CD4-positive, alpha-beta memory T cell (primary cell): ENCODE measurements around the gene ZNF737. TPM values are rescaled to one million over a fixed set of nuclear protein-coding genes. Genes with fewer than 3 reads are reported as not detected.
"Not testable (repeated sequence)": the region's sequence is repeated elsewhere in the genome, so short reads cannot be mapped to it uniquely, and the experiment has no call there.

Experiments
- CTCF ChIA-PET: fragments of 350-600 bp; sonication (Branson Sonifier 250); formaldehyde crosslinking; loops from one replicate; lab custom pipeline; 2021; ENCODE audit warnings: inconsistent platforms; ENCODE audit not compliant: partially characterized antibody; lab: Charles Lee
- POLR2A ChIA-PET: fragments of 350-600 bp; sonication (Branson Sonifier 250); formaldehyde crosslinking; loops from one replicate; lab custom pipeline; 2021; ENCODE audit not compliant: partially characterized antibody; lab: Charles Lee
- DNase-seq, 5 donors: peaks; one replicate each; pipeline versions ENCODE4 v3.0.0 to v3.0.0-alpha.2; 2020 to 2022; ENCODE audit warnings: mixed read lengths in 1 of 5
- H3K27ac ChIP-seq: one replicate; pipeline ENCODE4 v1.7.0; 2013; ENCODE audit warnings: low read depth, low read length
- H3K27me3 ChIP-seq: 2 replicates; pipeline ENCODE4 v1.7.0; 2013; ENCODE audit warnings: mild to moderate bottlenecking, low read length, moderate library complexity; ENCODE audit not compliant: insufficient read depth
- H3K36me3 ChIP-seq: 2 replicates; pipeline ENCODE4 v1.7.0; 2013; ENCODE audit warnings: mild to moderate bottlenecking, low read length, moderate library complexity; ENCODE audit not compliant: insufficient read depth
- H3K4me1 ChIP-seq: 2 replicates; pipeline ENCODE4 v1.7.0; 2013; ENCODE audit warnings: mild to moderate bottlenecking, low read length, moderate library complexity; ENCODE audit not compliant: insufficient read depth
- H3K4me3 ChIP-seq, 2 donors: one replicate each; pipeline ENCODE4 v1.7.0; 2013; ENCODE audit warnings: low read length in 2 of 2, mild to moderate bottlenecking in 1 of 2
- H3K9me3 ChIP-seq, 2 donors: one replicate each; pipeline ENCODE4 v1.7.0; 2013; ENCODE audit warnings: low read length in 2 of 2, control low read depth in 1 of 2; ENCODE audit not compliant: control insufficient read depth in 1 of 2
- H3K27ac Mint-ChIP-seq, 7 donors: one replicate each; pipeline ENCODE4 v1.8.0; 2020 to 2021; ENCODE audit warnings: mixed read lengths in 7 of 7, mild to moderate bottlenecking in 6 of 7, inconsistent platforms in 3 of 7, moderate library complexity in 3 of 7
- H3K27me3 Mint-ChIP-seq, 2 donors: one replicate each; pipeline ENCODE4 v1.8.0; 2020 to 2021; ENCODE audit warnings: mixed read lengths in 2 of 2
- H3K36me3 Mint-ChIP-seq, 2 donors: one replicate each; pipeline ENCODE4 v1.8.0; 2020 to 2021; ENCODE audit warnings: mixed read lengths in 2 of 2, inconsistent platforms in 1 of 2, mild to moderate bottlenecking in 1 of 2
- H3K4me1 Mint-ChIP-seq, 4 donors: one replicate each; pipeline ENCODE4 v1.8.0; 2020 to 2021; ENCODE audit warnings: mixed read lengths in 4 of 4, mild to moderate bottlenecking in 1 of 4
- H3K4me3 Mint-ChIP-seq, 8 donors: one replicate each; pipeline ENCODE4 v1.8.0; 2020 to 2021; ENCODE audit warnings: mixed read lengths in 8 of 8, mild to moderate bottlenecking in 7 of 8, moderate library complexity in 6 of 8, inconsistent platforms in 3 of 8
- H3K9me3 Mint-ChIP-seq, 8 donors: one replicate each; pipeline ENCODE4 v1.8.0; 2020 to 2021; ENCODE audit warnings: mixed read lengths in 8 of 8, mild to moderate bottlenecking in 5 of 8, inconsistent platforms in 3 of 8, moderate library complexity in 1 of 8
- intact Hi-C: fragments of 100-400 bp; cut with micrococcal nuclease; formaldehyde crosslinking; loops from one replicate; pipeline ENCODE4 v1.15.1; 2023
- polyA plus RNA-seq, 2 donors: library from polyadenylated mRNA; unstranded; fragments of 300-500 nt; fragmentation: Illumina TruSeq; gene quantifications; one replicate each; pipeline ENCODE4 v1.2.3, GENCODE V29; 2021
- total RNA-seq, 2 experiments: library from RNA; stranded (reverse); gene quantifications; one replicate each; pipeline ENCODE4 v1.2.3, GENCODE V29; 2021

The ZNF737 gene
- 10 to 100 TPM; 41.3 to 44.7 TPM for total RNA-seq
- 10 to 100 TPM in 1 of 2 donors, 1 to 10 TPM in 1; 3.1 to 19.1 TPM for polyA plus RNA-seq

DNA sequence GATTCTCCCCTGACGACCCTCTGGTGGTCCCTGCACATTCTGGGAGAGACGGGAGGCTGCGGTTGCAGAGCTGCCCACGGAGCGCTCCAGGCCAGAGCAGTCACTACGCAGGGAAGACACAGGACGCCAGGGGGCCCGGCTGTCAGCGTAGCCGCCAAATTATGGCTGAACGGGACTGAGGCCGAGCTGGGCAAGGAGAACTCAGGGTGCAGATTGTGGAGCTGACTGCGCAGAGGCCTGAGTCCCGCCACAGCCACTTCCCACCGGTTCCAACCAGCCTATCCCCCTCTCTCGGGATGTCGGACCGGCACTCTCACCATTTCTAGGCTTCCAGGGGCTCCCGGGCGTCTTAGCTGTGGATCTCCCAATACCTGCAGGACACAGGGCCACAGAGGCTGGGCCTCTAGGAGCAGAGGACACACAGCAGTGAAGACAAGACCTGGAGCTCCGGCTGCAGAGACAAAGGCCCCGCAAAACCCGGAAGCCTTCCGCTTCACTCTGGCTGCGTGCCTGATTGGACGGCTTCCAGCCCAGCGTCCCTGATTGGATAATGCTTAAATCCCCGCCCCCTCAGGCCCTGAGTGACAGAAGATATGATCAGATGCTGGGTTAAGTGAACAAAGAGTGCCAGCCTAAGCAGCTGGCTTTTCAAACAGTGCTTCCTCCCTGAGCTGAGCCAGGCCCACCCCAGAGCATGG is at the start of gene ZNF737:
TSS of gene ZNF737 (minus strand) at position 461 of the 698 bp plus-strand sequence. CDS start at position 320, 141 bp downstream.
- Histone ChIP-seq H3K4me3 (peak within 1 kb of the TSS; percentile 57 to 95), H3K36me3 (peaks cover 5% of the 10 kb centered on the region), H3K27ac (peak within 1 kb of the TSS; percentile 73), H3K27me3 (no peaks in the 10 kb centered on the region), H3K9me3 (peaks cover 0 to 17% of the 10 kb centered on the region in 2 donors), H3K4me1 (no peaks in the 10 kb centered on the region)
- no peaks in the 10 kb centered on the region for H3K27me3 Mint-ChIP-seq
- peaks cover 12 to 43% (median 29%) of the 10 kb centered on the region in 4 donors for H3K4me1 Mint-ChIP-seq
- POLR2A ChIA-PET = interaction anchor here (0.6 to 3.3 kb wide), 32 partner anchors 8 to 1270 kb away, joined by 3 to 47 read pairs (median 4); partner anchors contain the start of genes ZNF100, ZNF101, ZNF14 and ZNF43
- H3K9me3 Mint-ChIP-seq = peaks cover 7 to 74% (median 44%) of the 10 kb centered on the region in 8 donors
- CTCF ChIA-PET = interaction anchor here (0.8 to 1.7 kb wide), 10 partner anchors 9 to 568 kb away, joined by 3 to 9 read pairs (median 4); partner anchors contain the start of gene ZNF626
- H3K27ac Mint-ChIP-seq = peak within 1 kb of the TSS; percentile 97 to 99 (median 98)
- intact Hi-C loops = loop anchor here (1.0 to 2.0 kb wide), 4 partner anchors 96 to 358 kb away; partner anchors contain the start of genes ZNF626, ZNF66 and ZNF85
- DNase-seq = peak; percentile 91 to 95 (median 93)
- peak within 1 kb of the TSS; percentile 99 to 100 (median 99) for H3K4me3 Mint-ChIP-seq
- H3K36me3 Mint-ChIP-seq = peaks cover 39 to 45% of the 10 kb centered on the region in 2 donors

DNA sequence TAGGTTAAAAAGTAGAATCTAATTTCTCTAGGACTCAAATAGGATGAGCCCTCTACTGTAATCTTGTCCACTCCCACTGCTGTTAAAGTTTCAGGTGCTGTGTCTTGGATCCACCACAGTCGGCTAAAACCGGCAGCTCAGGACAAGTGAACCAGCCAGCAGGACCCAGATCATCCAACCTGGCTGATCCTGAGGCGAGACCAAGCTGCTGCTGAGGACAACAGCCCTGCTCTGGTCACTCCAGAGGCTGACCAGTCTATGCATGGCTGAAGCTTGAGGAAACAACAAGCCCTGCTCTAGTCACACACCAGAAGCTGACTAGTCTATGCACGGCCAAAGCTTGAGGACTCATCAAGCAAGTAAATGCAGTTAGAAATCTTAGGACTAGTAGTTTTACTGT is 49.4 kb upstream of the ZNF737 start:
- H3K4me3 ChIP-seq, H3K4me3 Mint-ChIP-seq, H3K27ac Mint-ChIP-seq, DNase-seq, H3K27ac ChIP-seq, H3K27me3 ChIP-seq, H3K4me1 ChIP-seq, CTCF ChIA-PET, H3K36me3 ChIP-seq, H3K27me3 Mint-ChIP-seq, intact Hi-C loops, POLR2A ChIA-PET: not testable (repeated sequence)
- peaks cover 0 to 28% of the 10 kb centered on the region in 2 donors for H3K9me3 ChIP-seq
- Mint-ChIP-seq H3K36me3 (peaks cover 5 to 16% of the 10 kb centered on the region in 2 donors), H3K4me1 (peaks cover 0 to 11% (median 7%) of the 10 kb centered on the region in 4 donors), H3K9me3 (peaks cover 6 to 79% (median 63%) of the 10 kb centered on the region in 8 donors)

DNA sequence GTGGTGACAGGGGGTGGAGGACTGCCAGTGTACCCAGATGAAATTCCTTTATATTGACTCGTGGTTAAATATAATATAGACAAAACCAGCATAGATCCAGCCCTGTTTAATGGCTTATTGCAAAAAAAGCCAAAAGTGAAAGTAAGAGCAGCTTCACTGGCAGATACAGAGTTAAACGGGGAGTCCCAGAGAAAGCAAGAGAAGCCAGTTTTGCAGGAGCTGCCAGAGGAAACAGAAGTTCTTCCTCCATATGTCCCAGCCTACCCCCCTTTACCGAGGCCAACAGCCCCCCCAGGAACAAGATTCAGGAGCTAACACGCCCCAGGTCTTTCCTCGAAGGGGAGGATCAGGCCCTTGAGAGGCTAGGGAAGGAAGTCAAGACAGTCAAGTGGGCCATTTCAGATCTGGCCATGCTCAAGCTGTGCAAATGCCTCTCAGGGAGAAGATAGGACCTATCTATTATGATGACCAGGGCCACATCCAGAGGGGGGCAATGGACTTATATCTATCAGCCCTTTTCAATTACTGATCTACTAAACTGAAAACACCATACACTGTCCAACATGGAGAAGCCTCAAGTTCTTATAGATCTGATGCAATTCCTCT is 47.2 kb upstream of the ZNF737 start:
- Histone ChIP-seq H3K4me1 (no peaks in the 10 kb centered on the region), H3K27me3 (no peaks in the 10 kb centered on the region), H3K27ac (no peak overlapping the region), H3K36me3 (no peaks in the 10 kb centered on the region), H3K9me3 (peaks cover 0 to 28% of the 10 kb centered on the region in 2 donors), H3K4me3 (no peak overlapping the region)
- Mint-ChIP-seq H3K4me3 (peak overlapping the region in 5 of 8 donors; percentile 25 to 70 (median 63)), H3K9me3 (peaks cover 6 to 82% (median 62%) of the 10 kb centered on the region in 8 donors), H3K27me3 (no peaks in the 10 kb centered on the region), H3K36me3 (peaks cover 5 to 12% of the 10 kb centered on the region in 2 donors), H3K27ac (no peak overlapping the region), H3K4me1 (peaks cover 0 to 11% (median 8%) of the 10 kb centered on the region in 4 donors)
- ChIA-PET CTCF (no interaction called here), POLR2A (no interaction called here)
- intact Hi-C loops = no loop called here
- DNase-seq = no peak

DNA sequence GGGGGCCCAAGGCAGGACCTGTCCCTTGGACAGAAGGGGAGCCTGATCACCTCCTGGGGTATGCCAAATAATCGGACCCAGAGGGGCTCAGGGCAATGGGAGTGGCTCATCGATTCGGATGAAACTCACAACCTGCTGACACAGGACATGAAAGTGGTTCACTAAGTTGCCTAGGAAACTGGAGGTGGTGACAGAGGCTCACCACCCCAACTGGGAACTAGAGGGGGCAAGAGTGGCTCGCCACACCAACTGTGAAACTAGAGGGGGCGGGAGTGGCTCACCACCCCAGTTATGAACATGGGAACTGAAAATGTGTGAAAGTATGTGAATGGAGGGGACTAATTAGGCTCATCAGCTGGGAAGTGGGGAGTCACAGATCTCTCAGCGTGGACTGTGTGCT is 46.3 kb upstream of the ZNF737 start:
- Mint-ChIP-seq H3K36me3 (peaks cover 5 to 12% of the 10 kb centered on the region in 2 donors), H3K9me3 (peaks cover 6 to 76% (median 55%) of the 10 kb centered on the region in 8 donors), H3K27ac (no peak overlapping the region), H3K4me1 (peaks cover 0 to 11% (median 8%) of the 10 kb centered on the region in 4 donors), H3K4me3 (peak overlapping the region in 3 of 8 donors; percentile 8 to 63 (median 29)), H3K27me3 (no peaks in the 10 kb centered on the region)
- Histone ChIP-seq H3K27me3 (no peaks in the 10 kb centered on the region), H3K4me1 (no peaks in the 10 kb centered on the region), H3K4me3 (no peak overlapping the region), H3K36me3 (no peaks in the 10 kb centered on the region), H3K9me3 (peaks cover 0 to 22% of the 10 kb centered on the region in 2 donors), H3K27ac (no peak overlapping the region)
- ChIA-PET POLR2A (no interaction called here), CTCF (no interaction called here)
- DNase-seq = no peak
- intact Hi-C loops = no loop called here

DNA sequence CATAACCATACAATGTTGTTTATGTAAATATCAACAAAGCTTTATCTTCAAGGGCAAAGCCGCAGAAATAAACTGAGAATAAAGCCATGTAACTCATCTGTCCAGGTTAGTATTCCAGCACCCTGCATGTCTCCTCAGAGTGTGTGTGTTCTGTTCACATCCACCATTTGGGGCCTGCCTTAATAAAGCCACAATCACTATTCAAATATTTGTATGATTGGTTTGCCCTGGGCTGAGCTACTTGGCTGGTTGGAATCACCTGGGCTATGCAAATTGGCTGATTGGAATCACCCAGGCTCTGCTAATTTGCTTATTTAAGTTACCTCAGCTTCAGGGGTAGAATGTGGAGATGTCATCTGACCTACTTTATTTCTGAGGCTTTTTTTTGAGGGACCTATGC is 42.4 kb upstream of the ZNF737 start:
- intact Hi-C loops = no loop called here
- H3K36me3 Mint-ChIP-seq = peaks cover 2 to 5% of the 10 kb centered on the region in 2 donors
- H3K4me3 Mint-ChIP-seq = no peak overlapping the region
- Histone ChIP-seq H3K27me3 (no peaks in the 10 kb centered on the region), H3K9me3 (peaks cover 0 to 10% of the 10 kb centered on the region in 2 donors), H3K36me3 (no peaks in the 10 kb centered on the region), H3K4me1 (no peaks in the 10 kb centered on the region), H3K4me3 (no peak overlapping the region), H3K27ac (no peak overlapping the region)
- peaks cover 0 to 11% (median 8%) of the 10 kb centered on the region in 4 donors for H3K4me1 Mint-ChIP-seq
- no peaks in the 10 kb centered on the region for H3K27me3 Mint-ChIP-seq
- no peak overlapping the region for H3K27ac Mint-ChIP-seq
- POLR2A ChIA-PET = no interaction called here
- no peak for DNase-seq
- CTCF ChIA-PET = no interaction called here
- peaks cover 3 to 74% (median 39%) of the 10 kb centered on the region in 8 donors for H3K9me3 Mint-ChIP-seq

DNA sequence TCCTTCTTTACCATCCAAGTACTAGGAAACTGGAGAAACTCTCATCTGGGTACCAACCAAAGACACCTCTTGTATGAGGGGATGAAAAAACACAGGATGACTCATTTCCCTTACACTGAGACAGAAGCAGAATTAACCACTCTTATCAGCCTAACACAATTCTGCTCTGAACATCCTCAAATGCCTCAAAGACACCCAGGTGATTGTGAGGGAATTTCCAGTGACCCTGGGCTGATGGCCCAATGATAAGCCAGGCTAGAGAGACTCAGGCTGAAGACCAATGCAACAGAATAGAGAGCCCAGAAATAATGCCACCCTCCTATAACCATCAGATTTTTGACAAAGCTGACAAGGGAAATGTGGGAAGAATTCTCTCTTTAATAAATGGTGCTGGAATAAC is 7.0 kb downstream of the ZNF737 start:
- H3K36me3 ChIP-seq = peaks cover 13% of the 10 kb centered on the region
- Mint-ChIP-seq H3K36me3 (peaks cover 68 to 82% of the 10 kb centered on the region in 2 donors), H3K27ac (no peak overlapping the region), H3K27me3 (no peaks in the 10 kb centered on the region), H3K4me1 (peaks cover 8 to 31% (median 21%) of the 10 kb centered on the region in 4 donors), H3K4me3 (peak overlapping the region in 1 of 8 donors; percentile 10), H3K9me3 (peaks cover 2 to 93% (median 86%) of the 10 kb centered on the region in 8 donors)
- no peaks in the 10 kb centered on the region for H3K4me1 ChIP-seq
- H3K27me3 ChIP-seq = no peaks in the 10 kb centered on the region
- no peak overlapping the region for H3K27ac ChIP-seq
- no peak overlapping the region for H3K4me3 ChIP-seq
- peaks cover 6 to 58% of the 10 kb centered on the region in 2 donors for H3K9me3 ChIP-seq
- CTCF ChIA-PET = no interaction called here
- POLR2A ChIA-PET = interaction anchor here (1.2 kb wide), 1 partner anchor 101 kb away, joined by 3 read pairs; no protein-coding TSS in a partner anchor
- intact Hi-C loops = no loop called here
- no peak for DNase-seq

DNA sequence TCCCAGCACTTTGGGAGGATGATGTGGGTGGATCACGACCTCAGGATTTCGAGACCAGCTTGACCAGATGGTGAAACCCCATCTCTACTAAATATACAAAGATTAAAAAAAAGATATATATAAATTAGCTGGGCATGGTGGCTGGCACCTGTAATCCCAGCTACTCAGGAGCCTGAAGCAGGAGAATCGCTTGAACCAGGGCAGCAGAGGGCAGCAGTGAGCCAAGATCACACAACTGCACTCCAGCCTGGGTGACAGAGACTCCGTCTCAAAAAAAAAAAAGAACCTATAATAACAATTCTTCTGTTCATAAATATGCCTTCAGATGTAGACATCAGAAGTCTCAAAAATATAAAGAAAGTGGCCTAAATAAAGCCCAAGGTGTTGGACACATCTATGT is 7.6 kb downstream of the ZNF737 start:
- no peak overlapping the region for H3K27ac Mint-ChIP-seq
- H3K36me3 Mint-ChIP-seq = peaks cover 67 to 83% of the 10 kb centered on the region in 2 donors
- no peak for DNase-seq
- Histone ChIP-seq H3K36me3 (peaks cover 17% of the 10 kb centered on the region), H3K4me3 (no peak overlapping the region), H3K9me3 (peaks cover 6 to 58% of the 10 kb centered on the region in 2 donors), H3K27me3 (no peaks in the 10 kb centered on the region), H3K4me1 (no peaks in the 10 kb centered on the region), H3K27ac (no peak overlapping the region)
- intact Hi-C loops = no loop called here
- H3K9me3 Mint-ChIP-seq = peaks cover 2 to 94% (median 88%) of the 10 kb centered on the region in 8 donors
- H3K4me1 Mint-ChIP-seq = peaks cover 8 to 28% (median 21%) of the 10 kb centered on the region in 4 donors
- ChIA-PET CTCF (no interaction called here), POLR2A (interaction anchor here (0.6 to 1.2 kb wide), 2 partner anchors 101 to 519 kb away, joined by 3 read pairs; no protein-coding TSS in a partner anchor)
- H3K4me3 Mint-ChIP-seq = no peak overlapping the region
- no peaks in the 10 kb centered on the region for H3K27me3 Mint-ChIP-seq
